Effector memory CD4-positive, alpha-beta T cell (primary cell): ENCODE measurements around the gene FBN2.
"Not testable (repeated sequence)": the region's sequence is repeated elsewhere in the genome, so short reads cannot be mapped to it uniquely, and the experiment has no call there.

Experiments used
- DNase-seq, 3 donors: peaks; one replicate each; pipeline ENCODE4 v3.0.0-alpha.2; 2020
- H3K27ac ChIP-seq: 2 replicates; pipeline ENCODE4 v1.7.0; 2013; ENCODE audit warnings: mild to moderate bottlenecking, low read length, moderate library complexity; ENCODE audit not compliant: insufficient read depth, poor library complexity, severe bottlenecking
- H3K27me3 ChIP-seq: replicated peaks from 2 replicates; pipeline ENCODE4 v1.7.0; 2013; ENCODE audit warnings: mild to moderate bottlenecking, low read length; ENCODE audit not compliant: insufficient read depth, control insufficient read depth, poor library complexity, severe bottlenecking
- H3K36me3 ChIP-seq: 2 replicates; pipeline ENCODE4 v1.7.0; 2013; ENCODE audit warnings: mild to moderate bottlenecking, low read length, moderate library complexity; ENCODE audit not compliant: control insufficient read depth, insufficient read depth
- H3K4me1 ChIP-seq: 2 replicates; pipeline ENCODE4 v1.7.0; 2013; ENCODE audit warnings: low read length, mild to moderate bottlenecking; ENCODE audit not compliant: control insufficient read depth, insufficient read depth, poor library complexity, severe bottlenecking
- H3K4me3 ChIP-seq: 2 replicates; pipeline ENCODE4 v1.7.0; 2013; ENCODE audit warnings: low read length, low read depth, mild to moderate bottlenecking; ENCODE audit not compliant: insufficient read depth, poor library complexity, severe bottlenecking
- H3K9me3 ChIP-seq: 2 replicates; pipeline ENCODE4 v1.7.0; 2013; ENCODE audit warnings: mild to moderate bottlenecking, low read length, moderate library complexity; ENCODE audit not compliant: control insufficient read depth

The FBN2 gene

GRCh38 chr5:128338649-128339048, 199.4 kb downstream of the FBN2 start:
- no peaks in the 10 kb centered on the region for H3K9me3 ChIP-seq
- DNase-seq: no peak
- no peaks in the 10 kb centered on the region for H3K4me1 ChIP-seq
- H3K27ac ChIP-seq: no peak overlapping the region
- H3K27me3 ChIP-seq: no peaks in the 10 kb centered on the region
- H3K4me3 ChIP-seq: no peak overlapping the region
- no peaks in the 10 kb centered on the region for H3K36me3 ChIP-seq

GRCh38 chr5:128335339-128335738, 202.7 kb downstream of the FBN2 start:
- no peaks in the 10 kb centered on the region for H3K27me3 ChIP-seq
- no peaks in the 10 kb centered on the region for H3K36me3 ChIP-seq
- H3K9me3 ChIP-seq: no peaks in the 10 kb centered on the region
- H3K4me3 ChIP-seq: no peak overlapping the region
- no peak for DNase-seq
- no peak overlapping the region for H3K27ac ChIP-seq
- no peaks in the 10 kb centered on the region for H3K4me1 ChIP-seq

GRCh38 chr5:128334010-128334716, 203.9 kb downstream of the FBN2 start:
- Histone ChIP-seq H3K4me1 (no peaks in the 10 kb centered on the region), H3K27ac (no peak overlapping the region), H3K36me3 (no peaks in the 10 kb centered on the region), H3K4me3 (no peak overlapping the region), H3K9me3 (no peaks in the 10 kb centered on the region), H3K27me3 (no peaks in the 10 kb centered on the region)
- no peak for DNase-seq

- H3K36me3 ChIP-seq: no peaks in the 10 kb centered on the region
- no peaks in the 10 kb centered on the region for H3K9me3 ChIP-seq
- no peak for DNase-seq
- H3K4me1 ChIP-seq: no peaks in the 10 kb centered on the region
- no peak overlapping the region for H3K4me3 ChIP-seq
- H3K27ac ChIP-seq: no peak overlapping the region
- no peaks in the 10 kb centered on the region for H3K27me3 ChIP-seq
Observed at GRCh38 chr5:128331261-128331660, 206.8 kb downstream of the FBN2 start.

GRCh38 chr5:128329386-128329939, 208.6 kb downstream of the FBN2 start:
- Histone ChIP-seq H3K4me1 (no peaks in the 10 kb centered on the region), H3K27me3 (no peaks in the 10 kb centered on the region), H3K36me3 (no peaks in the 10 kb centered on the region), H3K9me3 (no peaks in the 10 kb centered on the region), H3K27ac (no peak overlapping the region), H3K4me3 (no peak overlapping the region)
- DNase-seq: no peak

- no peak overlapping the region for H3K27ac ChIP-seq
- H3K4me3 ChIP-seq: no peak overlapping the region
- H3K27me3 ChIP-seq: no peaks in the 10 kb centered on the region
- no peaks in the 10 kb centered on the region for H3K36me3 ChIP-seq
- no peaks in the 10 kb centered on the region for H3K4me1 ChIP-seq
- no peaks in the 10 kb centered on the region for H3K9me3 ChIP-seq
- DNase-seq: no peak
Observed at GRCh38 chr5:128328446-128328845, 209.6 kb downstream of the FBN2 start.

GRCh38 chr5:128328007-128328406, 210.0 kb downstream of the FBN2 start:
- no peak for DNase-seq
- H3K9me3 ChIP-seq: no peaks in the 10 kb centered on the region
- no peaks in the 10 kb centered on the region for H3K4me1 ChIP-seq
- H3K36me3 ChIP-seq: no peaks in the 10 kb centered on the region
- no peak overlapping the region for H3K27ac ChIP-seq
- no peak overlapping the region for H3K4me3 ChIP-seq
- no peaks in the 10 kb centered on the region for H3K27me3 ChIP-seq

GRCh38 chr5:128321418-128321817, 216.6 kb downstream of the FBN2 start:
- H3K27ac ChIP-seq, H3K9me3 ChIP-seq, DNase-seq: not testable (repeated sequence)

GRCh38 chr5:128318691-128319090, 219.4 kb downstream of the FBN2 start:
- no peaks in the 10 kb centered on the region for H3K27me3 ChIP-seq
- no peaks in the 10 kb centered on the region for H3K36me3 ChIP-seq

More at GRCh38 chr5:128321418-128321817, 216.6 kb downstream of the FBN2 start:
- not testable (repeated sequence) for H3K4me1 ChIP-seq, H3K27me3 ChIP-seq, H3K4me3 ChIP-seq, H3K36me3 ChIP-seq

GRCh38 chr5:128317481-128317880, 220.6 kb downstream of the FBN2 start:
- Histone ChIP-seq H3K27ac (no peak overlapping the region), H3K36me3 (no peaks in the 10 kb centered on the region), H3K4me3 (no peak overlapping the region), H3K9me3 (no peaks in the 10 kb centered on the region), H3K27me3 (no peaks in the 10 kb centered on the region), H3K4me1 (no peaks in the 10 kb centered on the region)
- DNase-seq: no peak

More at GRCh38 chr5:128318691-128319090, 219.4 kb downstream of the FBN2 start:
- Histone ChIP-seq H3K9me3 (no peaks in the 10 kb centered on the region), H3K4me3 (no peak overlapping the region), H3K27ac (no peak overlapping the region), H3K4me1 (no peaks in the 10 kb centered on the region)
- no peak for DNase-seq
